H9 (cell line): Measurements from ENCODE around the gene PAK5. TPM values are rescaled to one million over a fixed set of nuclear protein-coding genes. Genes with fewer than 3 reads are reported as not detected.
A peak's percentile ranks its signal among the peaks of the same experiment; 100 is the strongest.

Experiments
- DNase-seq: peaks from one replicate; pipeline ENCODE4 v3.0.0-alpha.2; 2017
- H2AFZ ChIP-seq: one replicate; pipeline ENCODE4 v1.6.1; 2013; ENCODE audit warnings: mild to moderate bottlenecking, low read length, control low read depth, moderate library complexity
- H2AK5ac ChIP-seq: 2 replicates; pipeline ENCODE4 v1.6.1; 2013; ENCODE audit warnings: low read length, control low read depth, mixed read lengths; ENCODE audit not compliant: insufficient read length
- H2BK120ac ChIP-seq: one replicate; pipeline ENCODE4 v1.6.1; 2013; ENCODE audit warnings: low read depth, mild to moderate bottlenecking, low read length, control low read depth, inconsistent platforms; ENCODE audit not compliant: poor library complexity, severe bottlenecking
- H2BK12ac ChIP-seq: 2 replicates; pipeline ENCODE4 v1.6.1; 2013; ENCODE audit warnings: low read length, control low read depth, mixed read lengths, low read depth; ENCODE audit not compliant: insufficient read length
- H2BK15ac ChIP-seq: 2 replicates; pipeline ENCODE4 v1.6.1; 2013; ENCODE audit warnings: low read depth, low read length, control low read depth
- H2BK20ac ChIP-seq: one replicate; pipeline ENCODE4 v1.6.1; 2013; ENCODE audit warnings: low read depth, mild to moderate bottlenecking, low read length, control low read depth, inconsistent platforms; ENCODE audit not compliant: poor library complexity, severe bottlenecking
- H2BK5ac ChIP-seq: 2 replicates; pipeline ENCODE4 v1.6.1; 2013; ENCODE audit warnings: low read length, control low read depth, mixed read lengths; ENCODE audit not compliant: insufficient read length
- H3K14ac ChIP-seq: 2 replicates; pipeline ENCODE4 v1.6.1; 2013; ENCODE audit warnings: low read length, control low read depth; ENCODE audit not compliant: insufficient read depth
- H3K18ac ChIP-seq: 2 replicates; pipeline ENCODE4 v1.6.1; 2013; ENCODE audit warnings: low read depth, mild to moderate bottlenecking, mixed read lengths, low read length, control low read depth; ENCODE audit not compliant: insufficient read length
- H3K23ac ChIP-seq: 2 replicates; pipeline ENCODE4 v1.6.1; 2013; ENCODE audit warnings: low read length, control low read depth, mixed read lengths, low read depth; ENCODE audit not compliant: insufficient read length
- H3K23me2 ChIP-seq: 2 replicates; pipeline ENCODE4 v1.6.1; 2013; ENCODE audit warnings: low read depth, mild to moderate bottlenecking, mixed read lengths, low read length, control low read depth; ENCODE audit not compliant: insufficient read length, poor library complexity, severe bottlenecking
- H3K27ac ChIP-seq: 2 replicates; pipeline ENCODE4 v1.5.1; 2013; ENCODE audit warnings: low read length, control low read depth, mixed read lengths, low read depth; ENCODE audit not compliant: insufficient read length
- H3K27me3 ChIP-seq: 2 replicates; pipeline ENCODE4 v1.6.1; 2013; ENCODE audit warnings: low read length, control low read depth, inconsistent platforms; ENCODE audit not compliant: insufficient read depth
- H3K4ac ChIP-seq: 2 replicates; pipeline ENCODE4 v1.6.1; 2013; ENCODE audit warnings: low read depth, mild to moderate bottlenecking, control low read depth, inconsistent platforms, low read length, moderate library complexity
- H3K4me1 ChIP-seq: 2 replicates; pipeline ENCODE4 v1.6.1; 2013; ENCODE audit warnings: low read length, control low read depth, inconsistent platforms; ENCODE audit not compliant: insufficient read depth
- H3K4me2 ChIP-seq: 2 replicates; pipeline ENCODE4 v1.6.1; 2013; ENCODE audit warnings: low read length, control low read depth, mixed read lengths; ENCODE audit not compliant: insufficient read length, insufficient read depth
- H3K56ac ChIP-seq: 2 replicates; pipeline ENCODE4 v1.6.1; 2013; ENCODE audit warnings: low read depth, mild to moderate bottlenecking, mixed read lengths, low read length, control low read depth; ENCODE audit not compliant: insufficient read length
- H3K79me1 ChIP-seq: 2 replicates; pipeline ENCODE4 v1.6.1; 2013; ENCODE audit warnings: low read depth, mild to moderate bottlenecking, moderate library complexity, low read length, control low read depth, inconsistent platforms; ENCODE audit not compliant: insufficient read depth, poor library complexity, severe bottlenecking
- H3K79me2 ChIP-seq: 2 replicates; pipeline ENCODE4 v1.6.1; 2013; ENCODE audit warnings: low read length, control low read depth, inconsistent platforms; ENCODE audit not compliant: insufficient read depth
- H3K9ac ChIP-seq: 2 replicates; pipeline ENCODE4 v1.6.1; 2013; ENCODE audit warnings: low read length, control low read depth, mixed read lengths; ENCODE audit not compliant: insufficient read length; ENCODE audit errors: extremely low read depth
- H3K9me3 ChIP-seq: one replicate; pipeline ENCODE4 v1.6.1; 2013; ENCODE audit warnings: low read depth, low read length, inconsistent platforms; ENCODE audit not compliant: control insufficient read depth
- H3T11ph ChIP-seq: one replicate; pipeline ENCODE4 v1.6.1; 2013; ENCODE audit warnings: mild to moderate bottlenecking, low read length, control low read depth, inconsistent platforms
- H4K20me1 ChIP-seq: one replicate; pipeline ENCODE4 v1.6.1; 2013; ENCODE audit not compliant: control insufficient read depth, insufficient read length, insufficient read depth
- H4K5ac ChIP-seq: 2 replicates; pipeline ENCODE4 v1.6.1; 2013; ENCODE audit warnings: low read depth, mild to moderate bottlenecking, mixed read lengths, low read length, control low read depth; ENCODE audit not compliant: insufficient read length
- H4K8ac ChIP-seq: replicated peaks from 2 replicates; pipeline ENCODE4 v1.6.1; 2013; ENCODE audit warnings: low read length, control low read depth, mixed read lengths, low read depth; ENCODE audit not compliant: insufficient read length
- H4K91ac ChIP-seq: 2 replicates; pipeline ENCODE4 v1.6.1; 2013; ENCODE audit warnings: low read depth, mild to moderate bottlenecking, moderate library complexity, mixed read lengths, low read length, control low read depth; ENCODE audit not compliant: insufficient read length
- H3K27ac Mint-ChIP-seq, 3 experiments: 2 replicates in 2 of 3; 3 replicates in 1 of 3; pipeline ENCODE4 v1.8.0; 2020 to 2021; ENCODE audit warnings: mixed read lengths in 3 of 3, mild to moderate bottlenecking in 1 of 3, moderate library complexity in 1 of 3
- H3K27me3 Mint-ChIP-seq: 2 replicates; pipeline ENCODE4 v1.8.0; 2021; ENCODE audit warnings: low read depth, mild to moderate bottlenecking, moderate library complexity, mixed read lengths
- H3K36me3 Mint-ChIP-seq, 3 experiments: 2 replicates in 2 of 3; 3 replicates in 1 of 3; pipeline ENCODE4 v1.8.0; 2020 to 2021; ENCODE audit warnings: low read depth in 3 of 3, mixed read lengths in 3 of 3; ENCODE audit not compliant: insufficient read depth in 1 of 3
- H3K4me1 Mint-ChIP-seq, 2 experiments: 2 replicates each; pipeline ENCODE4 v1.8.0; 2020; ENCODE audit warnings: mixed read lengths in 2 of 2
- H3K4me3 Mint-ChIP-seq, 2 experiments: 2 replicates in 1 of 2; 3 replicates in 1 of 2; pipeline ENCODE4 v1.8.0; 2020 to 2021; ENCODE audit warnings: mild to moderate bottlenecking in 2 of 2, mixed read lengths in 2 of 2, moderate library complexity in 1 of 2
- H3K9me3 Mint-ChIP-seq, 2 experiments: 2 replicates in 1 of 2; 3 replicates in 1 of 2; pipeline ENCODE4 v1.8.0; 2020; ENCODE audit warnings: mild to moderate bottlenecking in 2 of 2, mixed read lengths in 2 of 2, moderate library complexity in 1 of 2
- WGBS: extraction: QIAGEN DNeasy Blood & Tissue Kit; methylation state at CpG from one replicate; pipeline ENCODE4 v1.1.7; 2013; ENCODE audit warnings: missing lambda C conversion rate, low lambda C conversion rate, mixed read lengths; ENCODE audit not compliant: insufficient read length; ENCODE audit errors: extremely low coverage; 5-methylcytosine and 5-hydroxymethylcytosine counted together
- total RNA-seq: library from RNA; stranded (reverse); gene quantifications from 2 replicates; pipeline ENCODE4 v1.2.1, GENCODE V29; 2021
- TF ChIP-seq, protein P1 (sequence below): fragments of 200-600 bp; sonication (generic); conservative IDR thresholded peaks from 3 replicates; pipeline ENCODE4 v1.8.0; 2021; ENCODE audit warnings: antibody characterized with exemption, mild to moderate bottlenecking

Gene PAK5
- total RNA-seq, 1 experiment from 2014 or later, result 0.20 TPM

DNA sequence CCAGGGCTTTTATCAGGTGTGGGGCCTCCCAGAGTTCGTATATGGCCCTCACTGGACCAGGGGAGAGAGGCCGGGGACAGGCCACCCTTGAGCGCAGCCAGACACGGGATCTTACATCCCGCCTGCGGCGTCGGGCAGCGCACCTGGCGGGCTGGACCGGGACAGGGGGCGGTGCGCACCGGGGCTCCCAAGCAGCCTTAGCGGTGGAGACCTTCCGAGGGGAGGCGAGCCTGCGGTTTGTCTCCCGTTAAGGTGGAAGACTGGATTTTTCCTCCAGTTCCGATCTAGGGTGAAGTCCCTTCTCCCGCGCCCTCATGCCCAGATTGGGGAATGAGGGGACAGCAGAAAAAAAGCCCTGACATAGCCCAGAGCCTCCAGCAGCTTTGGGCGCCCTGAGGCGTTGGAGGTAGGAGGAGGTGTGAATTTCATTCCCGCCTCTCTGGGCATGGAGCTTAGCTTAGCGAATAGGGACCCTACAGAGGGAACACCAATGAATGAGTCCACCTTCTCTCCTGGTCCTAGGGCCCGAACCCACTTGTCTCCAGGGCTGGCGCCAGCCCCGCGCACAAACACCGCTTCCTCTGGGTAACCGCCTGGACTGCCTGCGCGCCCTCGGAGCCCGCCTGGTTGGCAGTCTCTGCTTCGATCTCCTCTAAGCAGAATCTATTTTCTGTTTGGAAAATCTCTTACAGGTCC is 331.2 kb downstream of the PAK5 start:
- Histone ChIP-seq H3T11ph (no peak overlapping the region), H2BK5ac (no peak overlapping the region), H4K20me1 (no peaks in the 10 kb centered on the region), H3K18ac (no peak overlapping the region), H3K9ac (no peak overlapping the region), H3K4ac (no peak overlapping the region), H4K8ac (no peak overlapping the region), H2BK12ac (no peak overlapping the region), H3K9me3 (no peaks in the 10 kb centered on the region), H2BK20ac (no peak overlapping the region), H3K79me1 (no peaks in the 10 kb centered on the region), H2AK5ac (no peak overlapping the region), H3K27ac (no peak overlapping the region), H2AFZ (no peak overlapping the region), H4K91ac (no peak overlapping the region), H3K79me2 (no peaks in the 10 kb centered on the region), H4K5ac (no peak overlapping the region), H3K4me2 (peak overlapping the region; percentile 36), H2BK15ac (no peak overlapping the region; the same call in 1 of the 2 replicates), H3K4me1 (no peaks in the 10 kb centered on the region; the same call in 1 of the 2 replicates), H2BK120ac (no peak overlapping the region), H3K27me3 (peaks cover 49% of the 10 kb centered on the region; the same call in 1 of the 2 replicates), H3K23ac (no peak overlapping the region), H3K56ac (no peak overlapping the region), H3K14ac (no peak overlapping the region), H3K23me2 (peaks cover 3% of the 10 kb centered on the region)
- TF ChIP-seq, protein P1, sequence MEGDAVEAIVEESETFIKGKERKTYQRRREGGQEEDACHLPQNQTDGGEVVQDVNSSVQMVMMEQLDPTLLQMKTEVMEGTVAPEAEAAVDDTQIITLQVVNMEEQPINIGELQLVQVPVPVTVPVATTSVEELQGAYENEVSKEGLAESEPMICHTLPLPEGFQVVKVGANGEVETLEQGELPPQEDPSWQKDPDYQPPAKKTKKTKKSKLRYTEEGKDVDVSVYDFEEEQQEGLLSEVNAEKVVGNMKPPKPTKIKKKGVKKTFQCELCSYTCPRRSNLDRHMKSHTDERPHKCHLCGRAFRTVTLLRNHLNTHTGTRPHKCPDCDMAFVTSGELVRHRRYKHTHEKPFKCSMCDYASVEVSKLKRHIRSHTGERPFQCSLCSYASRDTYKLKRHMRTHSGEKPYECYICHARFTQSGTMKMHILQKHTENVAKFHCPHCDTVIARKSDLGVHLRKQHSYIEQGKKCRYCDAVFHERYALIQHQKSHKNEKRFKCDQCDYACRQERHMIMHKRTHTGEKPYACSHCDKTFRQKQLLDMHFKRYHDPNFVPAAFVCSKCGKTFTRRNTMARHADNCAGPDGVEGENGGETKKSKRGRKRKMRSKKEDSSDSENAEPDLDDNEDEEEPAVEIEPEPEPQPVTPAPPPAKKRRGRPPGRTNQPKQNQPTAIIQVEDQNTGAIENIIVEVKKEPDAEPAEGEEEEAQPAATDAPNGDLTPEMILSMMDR, result no peak
- Mint-ChIP-seq H3K4me3 (peak overlapping the region in 1 of 2 experiments; percentile 68; a peak in 3 of 5 replicates), H3K9me3 (peaks cover 1 to 4% of the 10 kb centered on the region in 2 experiments; a peak in 1 of 5 replicates), H3K27me3 (peaks cover 97% of the 10 kb centered on the region), H3K36me3 (no peaks in the 10 kb centered on the region), H3K27ac (no peak overlapping the region), H3K4me1 (peaks cover 17 to 24% of the 10 kb centered on the region in 2 experiments)
- DNase-seq, result peak; percentile 49
- no CpG with 5 or more reads among the region's 37 CpGs for WGBS
